Measurements from ENCODE around the gene THOC5. TPM values are rescaled to one million over a fixed set of nuclear protein-coding genes. Genes with fewer than 3 reads are reported as not detected.

The THOC5 gene
- polyA plus RNA-seq, 1 of the 3 experiments (the other 2 are of a cell fraction) = 95.9 TPM

DNA sequence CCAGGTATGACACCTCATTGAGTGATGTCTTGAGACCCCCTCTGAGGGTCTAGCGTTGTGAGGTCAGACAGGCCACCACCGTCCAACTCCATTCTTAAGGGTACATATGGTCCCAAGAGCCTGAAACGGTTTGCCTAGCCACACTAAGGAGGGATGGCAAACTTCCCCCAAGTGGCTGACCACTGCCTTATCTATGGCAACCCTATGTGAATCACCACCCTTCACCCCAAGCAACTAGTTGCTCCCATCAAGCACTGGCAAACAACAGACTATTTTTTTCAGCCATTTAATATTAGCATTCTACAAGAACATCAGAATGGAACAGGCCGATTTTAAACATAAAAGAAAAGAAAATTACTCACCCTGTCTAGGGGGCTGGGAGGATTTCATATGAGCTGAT lies 22.8 kb downstream of the THOC5 start:
- H3K79me2 ChIP-seq (ENCODE audit: insufficient read depth) = 0 out of 2 replicates have a peak, but pooled peaks cover 3% of the 10 kb centered on the region
- no peaks in the 10 kb centered on the region for H3K27me3 ChIP-seq (ENCODE audit: insufficient read depth)
- WGBS (ENCODE audit: low lambda C conversion rate) = 93% methylated on average over 4 of the region's 4 CpGs
- H3K4me3 ChIP-seq (ENCODE audit: low read depth in 2 of 2, low read length in 1 of 2) = no peak overlapping the region
- no peak overlapping the region for H3K9ac ChIP-seq
- DNase-seq = no peak
- CTCF ChIA-PET = interaction anchor here (1.2 to 1.5 kb wide), 2 partner anchors 12 to 172 kb away, joined by 4 to 5 read pairs; no protein-coding TSS in a partner anchor
- TF ChIP-seq YY1 (IDR thresholded peaks at IDR 0.05; ENCODE audit: low read depth) = no peak
- TF ChIP-seq TEAD4 (IDR thresholded peaks at IDR 0.05; ENCODE audit: borderline replicate concordance, insufficient read depth) = no peak
- TF ChIP-seq NRF1 (IDR thresholded peaks at IDR 0.05; ENCODE audit: low read depth, low read length) = no peak
- TF ChIP-seq TAF1 (IDR thresholded peaks at IDR 0.05; ENCODE audit: borderline replicate concordance, low read depth, low read length) = no peak
- H3K27ac ChIP-seq (ENCODE audit: low read depth in 2 of 2, low read length in 1 of 2) = no peak overlapping the region
- no peaks in the 10 kb centered on the region for H3K4me1 ChIP-seq (ENCODE audit: control insufficient read depth in 1 of 2, insufficient read depth in 2 of 2, low read depth in 1 of 2, low read length in 1 of 2)
- no peak overlapping the region for H2AFZ ChIP-seq (ENCODE audit: low read depth)
- POLR2A ChIA-PET = no interaction called here
- no peaks in the 10 kb centered on the region for H3K9me2 ChIP-seq
- no peaks in the 10 kb centered on the region for H3F3A ChIP-seq (replicated peaks; ENCODE audit: insufficient read depth)
- no peak overlapping the region for H3K4me2 ChIP-seq
- peaks cover 80 to 86% of the 10 kb centered on the region in 2 experiments for H3K36me3 ChIP-seq (replicated peaks in 1 of 2; ENCODE audit: control insufficient read depth in 1 of 2, insufficient read depth in 2 of 2, low read length in 1 of 2)
- no peaks in the 10 kb centered on the region for H3K9me3 ChIP-seq
- H4K20me1 ChIP-seq (ENCODE audit: insufficient read depth) = no peaks in the 10 kb centered on the region

DNA sequence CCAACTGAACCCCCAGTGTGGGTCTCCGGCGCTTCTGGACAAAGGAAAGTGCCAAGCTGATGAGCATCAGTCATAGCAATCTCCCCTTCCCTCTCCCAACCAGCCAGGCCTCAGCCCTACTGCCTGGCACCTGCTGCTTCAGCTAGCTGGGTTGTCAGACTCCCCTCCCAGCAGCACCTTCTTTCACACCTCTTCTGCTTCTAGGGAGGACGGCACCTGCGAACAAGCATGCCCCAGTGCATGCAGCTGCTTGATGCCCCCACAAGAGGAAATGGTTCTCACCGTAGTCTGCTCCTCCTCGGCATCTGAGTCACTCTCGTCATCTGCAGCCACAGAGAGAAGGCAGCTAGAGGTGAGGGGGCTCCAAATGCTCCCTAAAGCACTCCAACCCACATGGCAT lies 25.4 kb downstream of the THOC5 start:
- no peaks in the 10 kb centered on the region for H3K4me1 ChIP-seq (ENCODE audit: control insufficient read depth in 1 of 2, insufficient read depth in 2 of 2, low read depth in 1 of 2, low read length in 1 of 2)
- H3F3A ChIP-seq (replicated peaks; ENCODE audit: insufficient read depth) = no peaks in the 10 kb centered on the region
- no peaks in the 10 kb centered on the region for H3K27me3 ChIP-seq (ENCODE audit: insufficient read depth)
- no peaks in the 10 kb centered on the region for H3K9me3 ChIP-seq
- ChIA-PET POLR2A (interaction anchor here (1.2 kb wide), 1 partner anchor 16 kb away, joined by 3 read pairs; no protein-coding TSS in a partner anchor), CTCF (no interaction called here)
- TF ChIP-seq RCOR1 (IDR thresholded peaks at IDR 0.05; ENCODE audit: low read length) (no peak), RXRA (IDR thresholded peaks at IDR 0.05; ENCODE audit: borderline replicate concordance, low read depth) (no peak), RAD21 (IDR thresholded peaks at IDR 0.05; ENCODE audit: low read length) (no peak), EZH2phosphoT487 (IDR thresholded peaks at IDR 0.05; ENCODE audit: borderline replicate concordance, low read depth) (no peak), GABPA (IDR thresholded peaks at IDR 0.05; ENCODE audit: low read depth) (no peak), TEAD4 (IDR thresholded peaks at IDR 0.05; ENCODE audit: borderline replicate concordance, insufficient read depth) (no peak), FOXJ3 (CRISPR knock-in tag; IDR thresholded peaks at IDR 0.05) (no peak), SIN3A (IDR thresholded peaks at IDR 0.05; ENCODE audit: borderline replicate concordance, low read depth, low read length) (no peak), GATA2 (CRISPR knock-in tag; IDR thresholded peaks at IDR 0.05) (no peak), NRF1 (IDR thresholded peaks at IDR 0.05; ENCODE audit: low read depth, low read length) (no peak), TAF1 (IDR thresholded peaks at IDR 0.05; ENCODE audit: borderline replicate concordance, low read depth, low read length) (no peak), EP300 (IDR thresholded peaks at IDR 0.05; ENCODE audit: borderline replicate concordance in 1 of 2, low read depth in 1 of 2, low read length in 1 of 2) (no peak)
- TF ChIP-seq, protein P1, sequence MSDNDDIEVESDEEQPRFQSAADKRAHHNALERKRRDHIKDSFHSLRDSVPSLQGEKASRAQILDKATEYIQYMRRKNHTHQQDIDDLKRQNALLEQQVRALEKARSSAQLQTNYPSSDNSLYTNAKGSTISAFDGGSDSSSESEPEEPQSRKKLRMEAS (IDR thresholded peaks at IDR 0.05; ENCODE audit: low read depth) = no peak
- TF ChIP-seq, protein P2, sequence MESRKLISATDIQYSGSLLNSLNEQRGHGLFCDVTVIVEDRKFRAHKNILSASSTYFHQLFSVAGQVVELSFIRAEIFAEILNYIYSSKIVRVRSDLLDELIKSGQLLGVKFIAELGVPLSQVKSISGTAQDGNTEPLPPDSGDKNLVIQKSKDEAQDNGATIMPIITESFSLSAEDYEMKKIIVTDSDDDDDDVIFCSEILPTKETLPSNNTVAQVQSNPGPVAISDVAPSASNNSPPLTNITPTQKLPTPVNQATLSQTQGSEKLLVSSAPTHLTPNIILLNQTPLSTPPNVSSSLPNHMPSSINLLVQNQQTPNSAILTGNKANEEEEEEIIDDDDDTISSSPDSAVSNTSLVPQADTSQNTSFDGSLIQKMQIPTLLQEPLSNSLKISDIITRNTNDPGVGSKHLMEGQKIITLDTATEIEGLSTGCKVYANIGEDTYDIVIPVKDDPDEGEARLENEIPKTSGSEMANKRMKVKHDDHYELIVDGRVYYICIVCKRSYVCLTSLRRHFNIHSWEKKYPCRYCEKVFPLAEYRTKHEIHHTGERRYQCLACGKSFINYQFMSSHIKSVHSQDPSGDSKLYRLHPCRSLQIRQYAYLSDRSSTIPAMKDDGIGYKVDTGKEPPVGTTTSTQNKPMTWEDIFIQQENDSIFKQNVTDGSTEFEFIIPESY (IDR thresholded peaks at IDR 0.05; ENCODE audit: borderline replicate concordance, low read depth) = no peak
- TF ChIP-seq, protein P3, sequence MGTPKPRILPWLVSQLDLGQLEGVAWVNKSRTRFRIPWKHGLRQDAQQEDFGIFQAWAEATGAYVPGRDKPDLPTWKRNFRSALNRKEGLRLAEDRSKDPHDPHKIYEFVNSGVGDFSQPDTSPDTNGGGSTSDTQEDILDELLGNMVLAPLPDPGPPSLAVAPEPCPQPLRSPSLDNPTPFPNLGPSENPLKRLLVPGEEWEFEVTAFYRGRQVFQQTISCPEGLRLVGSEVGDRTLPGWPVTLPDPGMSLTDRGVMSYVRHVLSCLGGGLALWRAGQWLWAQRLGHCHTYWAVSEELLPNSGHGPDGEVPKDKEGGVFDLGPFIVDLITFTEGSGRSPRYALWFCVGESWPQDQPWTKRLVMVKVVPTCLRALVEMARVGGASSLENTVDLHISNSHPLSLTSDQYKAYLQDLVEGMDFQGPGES (IDR thresholded peaks at IDR 0.05; ENCODE audit: low read depth, low read length) = no peak
- TF ChIP-seq, protein P4, sequence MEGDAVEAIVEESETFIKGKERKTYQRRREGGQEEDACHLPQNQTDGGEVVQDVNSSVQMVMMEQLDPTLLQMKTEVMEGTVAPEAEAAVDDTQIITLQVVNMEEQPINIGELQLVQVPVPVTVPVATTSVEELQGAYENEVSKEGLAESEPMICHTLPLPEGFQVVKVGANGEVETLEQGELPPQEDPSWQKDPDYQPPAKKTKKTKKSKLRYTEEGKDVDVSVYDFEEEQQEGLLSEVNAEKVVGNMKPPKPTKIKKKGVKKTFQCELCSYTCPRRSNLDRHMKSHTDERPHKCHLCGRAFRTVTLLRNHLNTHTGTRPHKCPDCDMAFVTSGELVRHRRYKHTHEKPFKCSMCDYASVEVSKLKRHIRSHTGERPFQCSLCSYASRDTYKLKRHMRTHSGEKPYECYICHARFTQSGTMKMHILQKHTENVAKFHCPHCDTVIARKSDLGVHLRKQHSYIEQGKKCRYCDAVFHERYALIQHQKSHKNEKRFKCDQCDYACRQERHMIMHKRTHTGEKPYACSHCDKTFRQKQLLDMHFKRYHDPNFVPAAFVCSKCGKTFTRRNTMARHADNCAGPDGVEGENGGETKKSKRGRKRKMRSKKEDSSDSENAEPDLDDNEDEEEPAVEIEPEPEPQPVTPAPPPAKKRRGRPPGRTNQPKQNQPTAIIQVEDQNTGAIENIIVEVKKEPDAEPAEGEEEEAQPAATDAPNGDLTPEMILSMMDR (IDR thresholded peaks at IDR 0.05) = no peak
- no peak overlapping the region for H3K4me3 ChIP-seq (ENCODE audit: low read depth in 2 of 2, low read length in 1 of 2)
- no peaks in the 10 kb centered on the region for H4K20me1 ChIP-seq (ENCODE audit: insufficient read depth)
- H3K9me2 ChIP-seq = no peaks in the 10 kb centered on the region
- H3K4me2 ChIP-seq = no peak overlapping the region
- no peak overlapping the region for H3K27ac ChIP-seq (ENCODE audit: low read depth in 2 of 2, low read length in 1 of 2)
- peaks cover 7% of the 10 kb centered on the region; the same call in 1 of the 2 replicates for H3K79me2 ChIP-seq (ENCODE audit: insufficient read depth)
- peaks cover 84 to 87% of the 10 kb centered on the region in 2 experiments for H3K36me3 ChIP-seq (replicated peaks in 1 of 2; ENCODE audit: control insufficient read depth in 1 of 2, insufficient read depth in 2 of 2, low read length in 1 of 2)
- no peak for DNase-seq
- no peak overlapping the region for H3K9ac ChIP-seq
- 100% methylated on average over 7 of the region's 7 CpGs for WGBS (ENCODE audit: low lambda C conversion rate)
- H2AFZ ChIP-seq (ENCODE audit: low read depth) = no peak overlapping the region
